Thyroid gland (tissue), 4 donors: Measurements from ENCODE around the gene CCDC70. TPM values are rescaled to one million over a fixed set of nuclear protein-coding genes. Genes with fewer than 3 reads are reported as not detected.

Experiments
- DNase-seq, 2 donors: peaks; one replicate each; pipeline ENCODE4 v3.0.0-alpha.2; 2019
- H3K27ac ChIP-seq, 3 donors: fragments of 200-600 bp; sonication (generic); 1 replicate in 2 of 3; 2 replicates in 1 of 3; pipeline ENCODE4 v1.5.1; 2016 to 2019; ENCODE audit warnings: mild to moderate bottlenecking in 1 of 3, moderate library complexity in 1 of 3
- H3K27me3 ChIP-seq: fragments of 200-600 bp; sonication (generic); one replicate; pipeline ENCODE4 v1.5.1; 2019
- H3K36me3 ChIP-seq, 2 donors: fragments of 200-600 bp; sonication (generic); one replicate each; pipeline ENCODE4 v1.5.1; 2016 to 2019
- H3K4me1 ChIP-seq, 2 donors: fragments of 200-600 bp; sonication (generic); one replicate each; pipeline ENCODE4 v1.5.1; 2017 to 2019
- H3K4me3 ChIP-seq, 3 donors: fragments of 200-600 bp; sonication (generic); replicated peaks in 1 of 3; 1 replicate in 2 of 3; 2 replicates in 1 of 3; pipeline ENCODE4 v1.5.1; 2016; ENCODE audit warnings: mild to moderate bottlenecking in 1 of 3
- H3K9me3 ChIP-seq: fragments of 200-600 bp; sonication (generic); one replicate; pipeline ENCODE4 v1.5.1; 2017
- CTCF ChIP-seq, 6 experiments: fragments of 200-600 bp in 3 of 6; fragments of 450-650 bp in 3 of 6; sonication (generic) in 3 of 6; IDR thresholded peaks; one replicate each; pipeline ENCODE4 v1.5.1; 2016 to 2019; ENCODE audit warnings: antibody characterized with exemption in 6 of 6, mild to moderate bottlenecking in 2 of 6, inconsistent platforms in 1 of 6, moderate library complexity in 1 of 6
- POLR2A ChIP-seq, 2 donors: fragments of 450-650 bp; IDR thresholded peaks; one replicate each; pipeline ENCODE4 v1.6.1; 2017; ENCODE audit warnings: antibody characterized with exemption in 2 of 2, mild to moderate bottlenecking in 2 of 2, moderate library complexity in 1 of 2
- WGBS, 2 donors: methylation state at CpG; one replicate each; pipeline ENCODE4 v1.1.5; 2017; 5-methylcytosine and 5-hydroxymethylcytosine counted together
- intact Hi-C: fragments of 100-400 bp; cut with DNase I; formaldehyde crosslinking; loops from one replicate; pipeline ENCODE4 v1.15.1; 2023
- total RNA-seq, 4 donors: library from RNA; depleted of rRNA; stranded (reverse); fragments of >200 nt; gene quantifications; one replicate each; pipeline ENCODE4 v1.2.3, GENCODE V29; 2016

Gene CCDC70
- total RNA-seq, 4 donors from 2014 or later, result 0.40 TPM; not detected in 3

GRCh38 chr13:51834581-51835171 is 27.1 kb upstream of the CCDC70 start:
- WGBS, 2 donors, result 62 to 63% methylated on average over 7 of the region's 7 CpGs
- no peak for DNase-seq
- no peaks in the 10 kb centered on the region for H3K9me3 ChIP-seq
- H3K4me3 ChIP-seq, result no peak overlapping the region
- TF ChIP-seq CTCF (IDR thresholded peaks at IDR 0.05) (no peak), POLR2A (IDR thresholded peaks at IDR 0.05) (no peak)
- H3K36me3 ChIP-seq, result no peaks in the 10 kb centered on the region
- H3K27ac ChIP-seq, result no peak overlapping the region
- intact Hi-C loops, result loop anchor here (10.0 kb wide), 1 partner anchor 290 kb away; the partner anchor contains the start of gene NEK5
- H3K4me1 ChIP-seq, result no peaks in the 10 kb centered on the region
- H3K27me3 ChIP-seq, result no peaks in the 10 kb centered on the region

GRCh38 chr13:51837016-51837415 is 24.8 kb upstream of the CCDC70 start:
- H3K4me3 ChIP-seq, result no peak overlapping the region
- no peak for DNase-seq
- TF ChIP-seq CTCF (IDR thresholded peaks at IDR 0.05) (no peak), POLR2A (IDR thresholded peaks at IDR 0.05) (no peak)
- no peak overlapping the region for H3K27ac ChIP-seq
- H3K27me3 ChIP-seq, result no peaks in the 10 kb centered on the region
- no peaks in the 10 kb centered on the region for H3K9me3 ChIP-seq
- H3K4me1 ChIP-seq, result no peaks in the 10 kb centered on the region
- intact Hi-C loops, result loop anchor here (10.0 kb wide), 1 partner anchor 288 kb away; the partner anchor contains the start of gene NEK5
- 90 to 94% methylated on average over 3 of the region's 3 CpGs for WGBS, 2 donors
- H3K36me3 ChIP-seq, result no peaks in the 10 kb centered on the region

GRCh38 chr13:51838240-51838846 is 23.4 kb upstream of the CCDC70 start:
- WGBS, 2 donors, result 86 to 91% methylated on average over 8 of the region's 8 CpGs
- Histone ChIP-seq H3K27ac (no peak overlapping the region), H3K27me3 (no peaks in the 10 kb centered on the region), H3K4me3 (no peak overlapping the region), H3K9me3 (no peaks in the 10 kb centered on the region), H3K4me1 (no peaks in the 10 kb centered on the region), H3K36me3 (no peaks in the 10 kb centered on the region)
- no peak for TF ChIP-seq POLR2A (IDR thresholded peaks at IDR 0.05)
- no peak for TF ChIP-seq CTCF (IDR thresholded peaks at IDR 0.05)
- DNase-seq, result no peak
- intact Hi-C loops, result loop anchor here (10.0 kb wide), 1 partner anchor 286 kb away; the partner anchor contains the start of gene NEK5

DNA sequence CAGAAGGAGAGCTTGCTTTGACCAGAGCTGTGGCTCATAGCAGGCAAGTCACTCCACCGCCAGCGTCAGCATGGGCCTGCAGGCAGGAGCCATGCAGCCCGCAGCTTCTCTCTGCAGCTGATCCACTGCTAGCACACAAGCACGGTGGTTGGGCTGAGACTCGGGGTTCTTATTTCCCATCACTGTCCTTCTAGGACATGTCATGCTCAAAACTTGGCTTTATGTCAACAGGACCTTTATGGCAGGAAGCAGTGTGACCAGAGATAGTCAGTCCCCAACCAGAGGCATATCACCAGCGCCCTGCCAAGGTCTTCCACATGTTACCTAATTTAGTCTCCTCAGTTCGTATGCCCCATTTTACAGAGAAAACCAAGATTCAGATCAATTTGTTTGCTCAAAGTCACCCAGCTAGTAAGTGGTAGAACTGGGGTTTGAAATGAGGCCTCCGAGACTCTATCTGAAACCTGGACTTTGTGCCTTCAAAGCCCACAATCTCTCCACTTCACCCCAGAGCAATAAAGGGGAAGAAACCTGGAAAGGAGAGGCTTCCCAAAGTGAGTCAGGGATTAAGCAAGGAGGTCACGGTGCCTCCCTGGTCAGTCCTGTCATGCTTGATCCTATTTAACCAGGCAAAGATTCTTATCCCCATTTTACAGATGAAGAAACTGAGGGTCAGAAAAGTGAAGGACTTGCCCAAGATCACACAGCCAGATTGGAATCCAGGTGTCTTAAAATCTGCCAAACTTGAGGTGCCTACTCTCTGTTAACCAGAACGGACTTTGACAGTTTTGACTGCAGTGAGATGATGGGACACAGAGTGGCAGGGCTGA is 21.8 kb upstream of the CCDC70 start:
- Histone ChIP-seq H3K36me3 (no peaks in the 10 kb centered on the region), H3K27ac (no peak overlapping the region), H3K4me3 (no peak overlapping the region), H3K4me1 (peaks cover 0 to 1% of the 10 kb centered on the region in 2 donors), H3K9me3 (no peaks in the 10 kb centered on the region), H3K27me3 (no peaks in the 10 kb centered on the region)
- TF ChIP-seq POLR2A (IDR thresholded peaks at IDR 0.05), result no peak
- no peak for TF ChIP-seq CTCF (IDR thresholded peaks at IDR 0.05)
- intact Hi-C loops, result loop anchor here (10.0 kb wide), 2 partner anchors 165 to 285 kb away; partner anchors contain the start of gene NEK5
- 92 to 95% methylated on average over 5 to 10 of the region's 10 CpGs for WGBS, 2 donors
- DNase-seq, result no peak
